Transverse colon (tissue), 4 donors: ENCODE measurements around the gene RBBP8. TPM values are rescaled to one million over a fixed set of nuclear protein-coding genes. Genes with fewer than 3 reads are reported as not detected.

Experiments
- DNase-seq: peaks from one replicate; pipeline ENCODE4 v3.0.0-alpha.2; 2019
- H3K27ac ChIP-seq, 4 donors: fragments of 200-600 bp; sonication (generic); 2 replicates each; pipeline ENCODE4 v1.5.1; 2016 to 2018; ENCODE audit warnings: inconsistent platforms in 4 of 4
- H3K27me3 ChIP-seq: fragments of 200-600 bp; sonication (generic); 2 replicates; pipeline ENCODE4 v1.5.1; 2017; ENCODE audit warnings: inconsistent platforms
- H3K36me3 ChIP-seq, 4 donors: fragments of 200-600 bp; sonication (generic); 2 replicates each; pipeline ENCODE4 v1.5.1; 2017 to 2019; ENCODE audit warnings: inconsistent platforms in 4 of 4
- H3K4me1 ChIP-seq, 4 donors: fragments of 200-600 bp; sonication (generic); 2 replicates each; pipeline ENCODE4 v1.5.1; 2017 to 2020; ENCODE audit warnings: inconsistent platforms in 4 of 4
- H3K4me3 ChIP-seq, 4 donors: fragments of 200-600 bp; sonication (generic); 1 replicate in 1 of 4; 2 replicates in 3 of 4; pipeline versions ENCODE4 v1.5.1 to v1.6.1; 2017 to 2019; ENCODE audit warnings: inconsistent platforms in 4 of 4
- H3K9me3 ChIP-seq, 2 donors: fragments of 200-600 bp; sonication (generic); 2 replicates each; pipeline ENCODE4 v1.5.1; 2017 to 2019; ENCODE audit warnings: inconsistent platforms in 2 of 2
- EP300 ChIP-seq: sonication (generic); formaldehyde crosslinking; IDR thresholded peaks from one replicate; pipeline ENCODE4 v1.6.1; 2017; ENCODE audit warnings: antibody characterized with exemption, low read depth
- POLR2A ChIP-seq: fragments of 450-650 bp; IDR thresholded peaks from one replicate; pipeline ENCODE4 v1.6.1; 2016; ENCODE audit warnings: antibody characterized with exemption, mild to moderate bottlenecking, moderate library complexity
- POLR2AphosphoS5 ChIP-seq, 3 donors: sonication (generic); formaldehyde crosslinking; IDR thresholded peaks; one replicate each; pipeline ENCODE4 v1.6.1; 2016; ENCODE audit warnings: antibody characterized with exemption in 3 of 3
- WGBS, 2 donors: methylation state at CpG; one replicate each; pipeline ENCODE4 v1.1.5; 2018; ENCODE audit warnings: low coverage in 1 of 2; 5-methylcytosine and 5-hydroxymethylcytosine counted together
- in situ Hi-C, 4 donors: fragments of 200-750 bp; cut with MboI; loops; one replicate each; pipeline versions ENCODE4 v1.15.0 to v1.15.1; 2017; ENCODE audit warnings: low sequenced_read_pairs in 3 of 4, low pct_ligation_motif_present in 1 of 4, low pct_unique_long_range_greater_than_20kb in 1 of 4
- intact Hi-C: fragments of 100-400 bp; cut with DNase I; formaldehyde crosslinking; loops from one replicate; pipeline ENCODE4 v1.15.1; 2023; ENCODE audit warnings: low total_unique reads
- total RNA-seq, 4 donors: library from RNA; depleted of rRNA; stranded (reverse); fragments of >200 nt; gene quantifications; one replicate each; pipeline ENCODE4 v1.1.0, GENCODE V29; 2016
- TF ChIP-seq, protein P1 (sequence below), 5 experiments: fragments of 200-600 bp in 3 of 5; fragments of 450-650 bp in 2 of 5; sonication (generic) in 3 of 5; IDR thresholded peaks; 1 replicate in 2 of 5; 2 replicates in 3 of 5; pipeline ENCODE4 v1.5.1; 2016 to 2017; ENCODE audit warnings: antibody characterized with exemption in 5 of 5, inconsistent platforms in 3 of 5, mild to moderate bottlenecking in 2 of 5, moderate library complexity in 1 of 5

The RBBP8 gene
- total RNA-seq, 4 donors from 2014 or later, result 20.7 to 44.1 (median 38.6) TPM

DNA sequence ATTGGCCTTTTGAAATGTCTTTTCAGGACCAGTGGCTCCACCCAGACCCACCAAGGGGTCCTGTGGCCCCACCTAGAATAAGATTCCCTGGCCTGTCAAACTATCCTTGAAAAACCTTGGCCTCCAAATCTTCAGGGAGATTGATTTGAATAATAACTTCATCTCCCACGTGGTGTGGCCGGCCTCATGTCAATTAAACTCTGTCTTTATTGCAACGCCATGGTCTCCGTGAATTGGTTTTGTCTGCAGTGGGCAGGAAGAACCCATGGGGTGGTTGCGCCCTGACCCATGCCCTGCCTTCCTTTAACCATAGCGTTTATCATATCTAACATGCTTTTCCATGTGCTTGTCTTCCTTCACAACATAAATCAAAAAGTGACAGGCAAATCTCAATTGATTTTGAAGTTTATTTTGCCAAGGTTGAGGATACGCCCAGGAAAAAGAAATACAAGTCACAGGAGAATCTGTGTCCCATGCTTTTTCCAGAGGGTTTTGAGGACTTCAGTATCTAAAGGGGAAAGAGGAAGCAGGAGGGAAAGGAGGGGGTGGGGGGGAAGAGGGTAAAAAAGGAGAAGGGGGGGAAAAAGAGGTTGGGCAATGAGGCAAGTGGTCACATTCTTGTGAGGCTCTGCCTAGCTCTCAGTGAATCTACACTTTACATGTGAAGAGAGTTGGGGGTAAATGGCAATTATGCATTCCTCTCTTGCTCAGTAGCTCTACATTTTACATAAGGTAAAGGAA, 135.6 kb downstream of the RBBP8 start:
- WGBS, 2 donors, result 66 to 74% methylated on average over 3 to 7 of the region's 7 CpGs
- intact Hi-C loops, result no loop called here
- DNase-seq, result no peak
- Histone ChIP-seq H3K9me3 (no peaks in the 10 kb centered on the region), H3K27ac (no peak overlapping the region), H3K36me3 (no peaks in the 10 kb centered on the region), H3K4me1 (no peaks in the 10 kb centered on the region), H3K27me3 (no peaks in the 10 kb centered on the region), H3K4me3 (no peak overlapping the region)
- TF ChIP-seq EP300, result no peak
- TF ChIP-seq POLR2A, result no peak
- no peak for TF ChIP-seq POLR2AphosphoS5 (IDR thresholded peaks at IDR 0.05)
- TF ChIP-seq, protein P1, sequence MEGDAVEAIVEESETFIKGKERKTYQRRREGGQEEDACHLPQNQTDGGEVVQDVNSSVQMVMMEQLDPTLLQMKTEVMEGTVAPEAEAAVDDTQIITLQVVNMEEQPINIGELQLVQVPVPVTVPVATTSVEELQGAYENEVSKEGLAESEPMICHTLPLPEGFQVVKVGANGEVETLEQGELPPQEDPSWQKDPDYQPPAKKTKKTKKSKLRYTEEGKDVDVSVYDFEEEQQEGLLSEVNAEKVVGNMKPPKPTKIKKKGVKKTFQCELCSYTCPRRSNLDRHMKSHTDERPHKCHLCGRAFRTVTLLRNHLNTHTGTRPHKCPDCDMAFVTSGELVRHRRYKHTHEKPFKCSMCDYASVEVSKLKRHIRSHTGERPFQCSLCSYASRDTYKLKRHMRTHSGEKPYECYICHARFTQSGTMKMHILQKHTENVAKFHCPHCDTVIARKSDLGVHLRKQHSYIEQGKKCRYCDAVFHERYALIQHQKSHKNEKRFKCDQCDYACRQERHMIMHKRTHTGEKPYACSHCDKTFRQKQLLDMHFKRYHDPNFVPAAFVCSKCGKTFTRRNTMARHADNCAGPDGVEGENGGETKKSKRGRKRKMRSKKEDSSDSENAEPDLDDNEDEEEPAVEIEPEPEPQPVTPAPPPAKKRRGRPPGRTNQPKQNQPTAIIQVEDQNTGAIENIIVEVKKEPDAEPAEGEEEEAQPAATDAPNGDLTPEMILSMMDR (IDR thresholded peaks at IDR 0.05), result no peak
- in situ Hi-C loops, result no loop called here

DNA sequence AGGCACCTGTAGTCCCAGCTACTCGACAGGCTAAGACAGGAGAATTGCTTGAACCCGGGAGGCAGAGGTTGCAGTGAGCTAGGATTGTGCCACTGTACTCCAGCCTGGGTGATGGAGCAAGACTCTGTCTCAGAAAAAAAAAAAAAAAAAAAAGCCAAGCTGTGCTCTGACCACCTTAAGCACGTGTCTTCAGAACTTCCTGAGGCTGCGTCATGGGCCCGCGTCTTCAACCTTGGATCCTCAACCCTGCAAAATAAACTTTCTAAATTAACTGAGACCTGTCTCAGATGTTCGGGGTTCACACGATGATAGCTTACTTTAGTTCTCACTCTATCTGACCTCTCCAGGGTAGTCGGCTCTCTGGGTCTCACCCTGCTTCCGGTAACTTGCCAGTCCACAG, 136.4 kb downstream of the RBBP8 start:
- no peaks in the 10 kb centered on the region for H3K9me3 ChIP-seq
- no peaks in the 10 kb centered on the region for H3K27me3 ChIP-seq
- no peak overlapping the region for H3K4me3 ChIP-seq
- no peak for DNase-seq
- in situ Hi-C loops, result no loop called here
- no peak overlapping the region for H3K27ac ChIP-seq
- 78% methylated on average over 7 to 10 of the region's 10 CpGs for WGBS, 2 donors
- intact Hi-C loops, result no loop called here
- TF ChIP-seq, protein P1 (IDR thresholded peaks at IDR 0.05), result no peak
- TF ChIP-seq POLR2A (no peak), EP300 (no peak), POLR2AphosphoS5 (IDR thresholded peaks at IDR 0.05) (no peak)
- no peaks in the 10 kb centered on the region for H3K4me1 ChIP-seq
- H3K36me3 ChIP-seq, result no peaks in the 10 kb centered on the region

DNA sequence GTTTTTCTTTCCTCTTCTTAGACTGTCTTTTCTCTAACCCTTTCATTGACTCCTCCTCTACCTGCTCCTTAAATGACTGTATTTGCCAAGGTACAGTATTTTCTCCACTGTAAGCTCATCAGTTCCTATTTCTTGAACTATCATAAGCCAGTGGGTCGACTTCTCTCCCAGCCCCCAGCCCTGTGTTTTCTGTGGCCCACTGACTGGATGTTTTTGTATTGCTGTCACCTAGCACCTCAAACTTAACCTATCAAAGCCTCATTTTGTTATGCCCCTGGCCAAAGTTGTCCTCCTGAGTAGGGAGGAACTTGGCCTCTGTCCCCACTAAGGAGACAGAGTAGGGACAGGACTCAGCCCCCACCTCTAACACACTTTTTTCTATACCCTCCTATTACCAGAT, 136.8 kb downstream of the RBBP8 start:
- no peak for TF ChIP-seq EP300
- TF ChIP-seq, protein P1 (IDR thresholded peaks at IDR 0.05), result no peak
- no peak for TF ChIP-seq POLR2A
- TF ChIP-seq POLR2AphosphoS5 (IDR thresholded peaks at IDR 0.05), result no peak
- intact Hi-C loops (no loop called here), in situ Hi-C loops (no loop called here)
- H3K4me1 ChIP-seq, result no peaks in the 10 kb centered on the region
- no peaks in the 10 kb centered on the region for H3K27me3 ChIP-seq
- H3K36me3 ChIP-seq, result no peaks in the 10 kb centered on the region
- 56 to 80% methylated on average over 1 of the region's 1 CpG for WGBS, 2 donors
- H3K27ac ChIP-seq, result no peak overlapping the region
- DNase-seq, result no peak
- H3K4me3 ChIP-seq, result no peak overlapping the region
- no peaks in the 10 kb centered on the region for H3K9me3 ChIP-seq

DNA sequence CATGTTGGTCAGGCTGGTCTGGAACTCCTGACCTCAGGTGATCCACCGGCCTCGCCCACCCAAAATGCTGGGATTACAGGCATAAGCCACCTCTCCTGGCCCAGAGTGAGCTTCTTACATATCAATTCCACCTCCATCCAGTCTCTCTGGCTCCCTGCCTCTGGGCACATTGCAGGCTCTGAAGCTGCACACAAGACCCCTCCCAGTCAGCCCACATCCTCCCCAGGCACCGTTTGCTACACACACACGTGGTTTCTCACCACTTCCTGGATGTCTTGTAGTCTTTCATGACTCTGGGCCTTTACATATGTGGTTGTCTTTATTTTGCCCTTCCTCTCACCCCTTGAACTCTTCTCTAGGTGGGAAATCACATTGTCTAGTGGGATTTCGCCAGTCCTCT, 138.2 kb downstream of the RBBP8 start:
- Histone ChIP-seq H3K36me3 (no peaks in the 10 kb centered on the region), H3K4me3 (no peak overlapping the region), H3K4me1 (no peaks in the 10 kb centered on the region), H3K9me3 (no peaks in the 10 kb centered on the region), H3K27me3 (no peaks in the 10 kb centered on the region), H3K27ac (no peak overlapping the region)
- intact Hi-C loops (no loop called here), in situ Hi-C loops (no loop called here)
- DNase-seq, result peak; percentile 66
- TF ChIP-seq POLR2A (no peak), EP300 (no peak), POLR2AphosphoS5 (IDR thresholded peaks at IDR 0.05) (no peak)
- TF ChIP-seq, protein P1 (IDR thresholded peaks at IDR 0.05), result no peak
- 51 to 53% methylated on average over 3 to 5 of the region's 5 CpGs for WGBS, 2 donors
